ENCODE measurements around the gene SMIM35. TPM values are rescaled to one million over a fixed set of nuclear protein-coding genes. Genes with fewer than 3 reads are reported as not detected.

SMIM35 gene
- total and polyA plus RNA-seq, 2 donors (not counting 3 experiments of a cell fraction or from before 2014, with no cell fraction given): not detected

DNA sequence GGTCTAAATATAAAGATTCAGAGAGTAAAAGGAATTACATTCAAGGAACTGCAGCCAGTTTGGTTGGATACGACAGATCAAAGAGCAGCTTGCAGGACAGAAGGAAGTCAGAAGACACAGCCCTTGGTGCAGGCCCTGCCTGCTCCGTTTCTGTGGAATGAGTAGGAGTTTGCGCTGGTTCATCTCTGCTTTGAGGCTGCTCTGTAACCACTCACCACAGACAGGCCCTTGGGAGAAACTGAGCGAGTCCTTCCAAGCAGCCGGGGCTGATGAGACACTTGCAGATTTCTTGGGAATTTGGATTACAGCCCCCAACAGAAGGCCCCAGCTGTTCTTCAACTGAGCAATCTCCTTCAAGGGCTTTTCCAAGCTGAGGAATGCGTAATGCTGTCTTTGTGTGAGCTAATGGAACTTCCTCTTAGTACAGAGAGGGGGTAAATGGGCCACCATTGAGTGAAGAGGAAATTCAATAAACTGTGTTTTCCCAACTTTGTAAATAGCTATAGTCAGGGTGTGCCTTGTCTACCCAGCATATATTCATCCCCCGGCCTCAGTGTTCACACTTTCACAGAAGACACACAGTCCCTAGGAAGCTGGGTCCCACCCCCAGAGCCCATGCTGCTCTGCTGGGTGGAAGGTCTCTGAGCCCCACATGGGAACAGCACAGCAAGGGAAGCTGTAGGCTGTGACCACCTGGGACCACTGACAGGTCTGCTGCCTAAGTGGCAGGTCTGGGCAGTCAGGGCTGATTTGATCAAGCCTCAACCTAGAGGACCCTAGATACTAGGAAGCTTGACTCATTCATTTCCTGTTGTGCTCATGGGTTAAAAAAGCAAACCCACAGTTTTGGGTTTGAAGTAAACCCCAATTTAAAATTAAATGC is 84.0 kb downstream of the SMIM35 start:
- Histone ChIP-seq H3K9me1 (replicated peaks; ENCODE audit: control insufficient read depth, extremely low read depth, insufficient read depth, low read length) (no peaks in the 10 kb centered on the region), H3K4me1 (ENCODE audit: control insufficient read depth, extremely low read depth, insufficient read depth, low read length) (no peaks in the 10 kb centered on the region), H3K79me2 (ENCODE audit: control insufficient read depth, insufficient read depth, low read length) (no peaks in the 10 kb centered on the region), H3K9ac (replicated peaks; ENCODE audit: extremely low read depth, insufficient read depth, low read length) (no peak overlapping the region), H2AFZ (ENCODE audit: low read depth, low read length) (no peak overlapping the region), H3K27me3 (ENCODE audit: control insufficient read depth in 2 of 2, insufficient read depth in 2 of 2, low read length in 2 of 2) (no peaks in the 10 kb centered on the region), H3K4me3 (replicated peaks in 1 of 3; ENCODE audit: insufficient read depth in 1 of 3, low read depth in 1 of 3, low read length in 3 of 3) (no peak overlapping the region), H3K36me3 (ENCODE audit: control insufficient read depth in 2 of 2, extremely low read depth in 1 of 2, insufficient read depth in 2 of 2, low read length in 2 of 2) (no peaks in the 10 kb centered on the region), H3K27ac (ENCODE audit: insufficient read depth, low read depth, low read length) (no peak overlapping the region), H3K9me3 (replicated peaks; ENCODE audit: control insufficient read depth, insufficient read depth, low read length) (no peaks in the 10 kb centered on the region), H3K4me2 (ENCODE audit: insufficient read depth, low read length) (no peak overlapping the region), H4K20me1 (replicated peaks; ENCODE audit: control insufficient read depth, extremely low read depth, insufficient read depth, low read length) (no peaks in the 10 kb centered on the region)
- POLR2A ChIA-PET: no interaction called here
- TF ChIP-seq MYC (IDR thresholded peaks at IDR 0.05; ENCODE audit: low read depth, low read length) (no peak), CTCF (IDR thresholded peaks at IDR 0.05; ENCODE audit: extremely low read depth in 1 of 2, insufficient read depth in 1 of 2, low read depth in 1 of 2, low read length in 2 of 2) (no peak), POLR2A (IDR thresholded peaks at IDR 0.05; ENCODE audit: low read depth, low read length) (no peak), JUN (IDR thresholded peaks at IDR 0.05; ENCODE audit: borderline replicate concordance, insufficient read depth, insufficient read length, low read depth) (no peak), GATA2 (IDR thresholded peaks at IDR 0.05; ENCODE audit: insufficient read depth, insufficient read length, low read depth, low read length) (no peak), EZH2 (IDR thresholded peaks at IDR 0.05; ENCODE audit: borderline replicate concordance, low read depth, low read length, severe bottlenecking) (no peak)
- TF ChIP-seq, protein P1, sequence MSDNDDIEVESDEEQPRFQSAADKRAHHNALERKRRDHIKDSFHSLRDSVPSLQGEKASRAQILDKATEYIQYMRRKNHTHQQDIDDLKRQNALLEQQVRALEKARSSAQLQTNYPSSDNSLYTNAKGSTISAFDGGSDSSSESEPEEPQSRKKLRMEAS (IDR thresholded peaks at IDR 0.05; ENCODE audit: insufficient read depth, insufficient read length): no peak
- intact Hi-C loops (cut with micrococcal nuclease) (loop anchor here (10.0 kb wide), 1 partner anchor 62 kb away; no protein-coding TSS in a partner anchor), dilution Hi-C loops (cut with MboI; ENCODE audit: extremely low pct_ligation_motif_present, low sequenced_read_pairs) (no loop called here)
- CTCF ChIA-PET: interaction anchor here (2.7 kb wide), 1 partner anchor 13 kb away, joined by 9 read pairs; no protein-coding TSS in a partner anchor
- no peak for DNase-seq (ENCODE audit: low read depth, low spot score)
- FAIRE-seq: no peak
- BruUV-seq (replicated peaks): no TSS peak

Data from endothelial cell of umbilical vein (primary cell).